Stimulated activated CD8-positive, alpha-beta memory T cell treated with anti-CD3 and anti-CD28 coated beads, Interleukin-15, amount 100 ng/mL, for 24 hours (primary cell): ENCODE measurements around the gene FES.

Source experiments
- DNase-seq: peaks from one replicate; pipeline ENCODE4 v3.0.0-alpha.2; 2020; ENCODE audit warnings: low read depth

The FES gene

GRCh38 chr15:90930861-90931574 is 46.7 kb downstream of the FES start:
- no peak for DNase-seq

- no peak for DNase-seq
These were observed 47.2 kb downstream of the FES start for GRCh38 chr15:90931575-90931827.

DNA sequence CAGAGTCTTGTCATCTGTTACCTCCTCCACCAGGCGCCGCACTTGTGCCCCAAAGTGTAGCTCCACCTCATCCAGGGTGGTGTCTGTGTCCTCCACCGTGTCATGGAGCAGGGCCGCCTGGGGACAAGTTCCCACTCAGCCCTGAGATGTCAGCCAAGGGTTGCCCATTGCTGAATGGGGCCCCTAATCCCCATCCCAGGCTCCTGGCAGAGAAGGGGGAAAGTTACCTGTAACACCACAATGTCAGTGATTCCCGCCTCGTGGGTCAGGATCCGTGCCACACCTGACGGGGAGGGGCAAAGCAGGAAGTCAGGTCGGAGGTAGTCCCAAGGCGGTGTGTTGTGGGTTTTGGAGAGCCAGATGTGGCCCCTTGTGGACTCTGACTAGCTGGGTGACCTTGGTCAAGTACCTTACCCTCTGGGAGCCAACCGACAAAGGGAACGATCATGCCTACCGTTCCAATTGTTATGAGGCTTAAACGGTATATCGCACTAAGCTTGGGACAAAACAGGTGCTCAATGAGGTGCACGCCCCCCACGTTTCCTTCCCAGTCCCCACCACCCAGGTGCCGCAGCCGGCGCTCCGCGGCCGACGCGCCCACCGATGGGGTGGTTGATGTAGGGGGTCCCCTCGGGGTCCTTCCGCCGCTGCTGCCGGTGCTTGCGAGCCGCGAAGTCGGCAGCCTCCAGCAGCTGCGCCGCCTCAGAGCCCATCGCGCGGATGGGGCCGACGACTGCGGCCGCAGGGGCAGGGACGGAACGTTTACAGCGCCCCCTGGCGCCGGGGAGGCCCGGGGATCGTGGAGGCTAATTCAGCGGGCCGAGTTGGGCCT is 47.7 kb downstream of the FES start, which contains the start of gene HDDC3:
HDDC3 (minus strand) TSS at position 722 of the 832 bp plus-strand sequence; CDS start at position 713, 9 bp downstream.
- peak; percentile 93 for DNase-seq

DNA sequence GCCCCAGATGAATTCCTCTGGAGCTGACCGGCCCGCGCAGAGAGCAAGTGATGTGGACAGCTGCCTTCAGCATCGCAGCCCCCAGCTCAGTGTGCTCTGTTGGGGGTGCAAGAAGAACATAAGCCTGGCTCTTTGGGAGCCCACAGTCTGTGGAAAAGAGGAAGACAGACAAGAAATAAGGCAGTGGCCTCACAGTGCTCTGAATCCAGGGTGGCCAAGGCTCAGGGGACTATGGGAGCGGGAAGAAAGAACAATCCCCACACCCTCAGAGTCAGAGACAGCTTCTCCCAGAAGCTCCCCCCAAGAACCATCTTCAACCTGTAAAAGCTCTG is 48.3 kb downstream of the FES start:
- no peak for DNase-seq

DNA sequence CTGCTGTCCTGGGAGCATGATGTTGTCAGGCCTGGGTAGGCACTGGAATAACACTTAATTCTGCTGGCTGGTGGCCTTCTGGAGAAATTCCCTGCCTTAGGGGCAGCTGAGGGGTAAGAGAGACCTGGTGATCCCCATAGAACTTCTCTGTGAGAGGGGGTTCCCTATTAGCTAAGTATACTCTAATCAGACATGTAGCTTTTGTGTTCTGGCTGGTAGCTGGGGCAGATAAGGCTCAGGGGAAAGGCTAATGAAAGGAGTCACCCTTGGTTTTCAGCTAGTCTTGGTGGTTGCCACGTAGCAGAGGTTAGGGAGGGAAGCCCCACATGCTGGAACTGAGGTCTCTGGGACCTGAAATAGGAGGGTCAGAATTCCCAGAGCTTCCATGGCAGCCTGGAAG is 49.0 kb downstream of the FES start:
- no peak for DNase-seq

- peak; percentile 57 for DNase-seq
These were observed 50.1 kb downstream of the FES start for GRCh38 chr15:90934256-90934948.

GRCh38 chr15:90934949-90935751 is 50.8 kb downstream of the FES start, which contains the start of gene UNC45A:
Gene UNC45A, plus strand, starts transcription at chr15:90935285. Its CDS starts 40 bp downstream, at chr15:90935325.
- DNase-seq, result peak; percentile 91

DNA sequence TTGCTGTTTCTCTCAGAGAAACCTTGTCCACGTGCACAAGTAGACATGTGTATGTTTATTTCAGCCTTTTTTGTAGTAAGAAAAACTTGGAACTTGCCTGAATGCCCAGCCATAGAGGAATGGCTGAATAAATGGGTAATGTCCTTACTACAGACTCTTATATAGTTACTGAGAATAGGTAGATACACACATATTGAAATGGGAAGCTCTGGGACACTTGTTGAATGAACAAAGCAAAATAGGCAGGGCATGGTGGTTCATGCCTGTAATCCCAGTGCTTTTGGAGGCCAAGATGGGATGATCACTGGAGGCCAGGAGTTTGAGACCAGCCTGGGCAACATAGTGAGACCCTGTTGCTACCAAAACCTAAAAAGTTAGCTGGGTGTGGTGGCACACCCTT is 52.5 kb downstream of the FES start:
- no peak for DNase-seq

GRCh38 chr15:90938261-90938660 is 54.0 kb downstream of the FES start:
- no peak for DNase-seq

DNA sequence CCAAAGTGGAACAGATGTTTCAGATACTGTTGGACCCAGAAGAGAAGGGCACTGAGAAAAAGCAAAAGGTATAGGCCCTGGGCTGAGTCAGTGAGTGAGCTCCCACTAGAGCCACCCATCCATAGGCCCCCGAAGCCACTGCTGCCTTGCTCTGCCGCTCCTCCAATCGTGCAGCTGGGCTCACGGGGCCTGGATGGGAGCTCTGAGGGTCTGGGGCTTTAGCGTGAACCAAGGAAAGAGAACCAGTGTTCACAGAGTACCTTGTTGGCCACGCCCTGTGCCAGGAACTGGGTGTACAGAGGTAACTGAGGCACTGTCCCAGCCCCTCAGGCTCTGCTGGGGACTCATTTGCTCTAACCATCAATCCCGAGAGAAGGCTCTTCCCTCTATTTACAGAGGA is 55.5 kb downstream of the FES start:
- no peak for DNase-seq

DNA sequence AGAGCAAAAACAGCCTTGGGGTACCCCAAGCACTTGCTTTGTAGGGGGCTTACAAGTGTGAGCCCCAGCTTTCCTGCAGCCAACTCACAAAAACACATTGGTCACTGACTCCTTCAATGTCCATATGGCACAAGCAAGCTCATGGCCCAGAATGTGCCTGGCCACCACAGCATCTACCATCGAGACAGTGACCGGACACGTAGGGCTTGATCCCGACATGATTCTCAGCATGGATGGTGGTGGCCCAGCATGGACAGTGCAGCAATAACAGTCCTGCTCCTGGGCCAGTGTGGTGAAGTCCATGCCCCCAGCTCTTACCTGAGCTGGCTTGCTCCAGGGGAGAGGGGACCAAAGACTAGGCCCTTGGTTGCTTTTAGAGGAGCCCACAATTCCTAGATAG is 56.7 kb downstream of the FES start:
- no peak for DNase-seq

DNA sequence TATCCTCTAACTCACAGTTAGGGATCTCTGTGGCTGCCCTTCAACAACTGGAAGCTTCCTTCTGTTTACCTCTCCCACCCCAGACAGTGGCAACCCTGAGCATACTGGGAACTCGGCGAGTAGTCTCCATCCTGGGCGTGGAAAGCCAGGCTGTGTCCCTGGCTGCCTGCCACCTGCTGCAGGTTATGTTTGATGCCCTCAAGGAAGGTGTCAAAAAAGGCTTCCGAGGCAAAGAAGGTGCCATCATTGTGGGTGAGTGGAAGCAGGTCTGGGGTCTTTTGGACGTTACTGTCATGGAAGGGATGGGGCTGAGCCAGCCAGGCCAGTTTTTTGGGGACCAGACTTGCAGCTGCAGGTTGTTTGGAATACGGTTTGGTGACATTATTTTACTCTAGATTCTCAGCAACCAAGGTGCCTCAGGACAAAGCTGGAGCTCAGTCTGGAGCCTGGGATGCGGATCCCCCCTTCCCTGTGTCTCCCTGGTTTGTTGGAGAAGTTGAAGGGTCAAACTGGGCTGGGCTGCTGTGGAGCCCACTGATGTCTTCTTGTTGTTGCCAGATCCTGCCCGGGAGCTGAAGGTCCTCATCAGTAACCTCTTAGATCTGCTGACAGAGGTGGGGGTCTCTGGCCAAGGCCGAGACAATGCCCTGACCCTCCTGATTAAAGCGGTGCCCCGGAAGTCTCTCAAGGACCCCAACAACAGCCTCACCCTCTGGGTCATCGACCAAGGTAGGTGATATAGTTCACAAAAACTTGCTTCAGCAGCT is 58.2 kb downstream of the FES start:
- DNase-seq, result no peak

DNA sequence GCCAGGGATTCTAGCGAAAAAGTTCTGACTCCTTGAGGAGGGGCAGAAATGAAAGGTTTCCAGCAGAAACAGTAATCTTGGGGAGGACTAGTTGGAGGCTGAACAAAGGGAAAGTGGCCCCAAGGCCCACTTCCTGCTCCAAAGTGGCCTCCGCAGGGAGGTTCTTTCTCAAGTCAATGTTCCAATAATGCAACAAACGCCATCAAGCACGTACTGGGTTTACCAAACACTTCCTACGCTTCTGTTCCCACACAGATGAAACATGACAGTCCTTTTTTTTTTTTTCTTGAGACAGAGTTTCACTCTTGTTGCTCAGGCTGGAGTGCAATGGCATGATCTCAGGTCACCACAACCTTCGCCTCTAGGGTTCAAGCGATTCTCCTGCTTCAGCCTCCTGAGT is 60.8 kb downstream of the FES start:
- no peak for DNase-seq
